Muscle layer of duodenum (tissue), 2 donors: Measurements from ENCODE around the gene SLC35A2.

ENCODE experiments used
- H3K27ac ChIP-seq: one replicate; pipeline ENCODE4 v1.7.0; 2013; ENCODE audit warnings: mild to moderate bottlenecking, low read length
- H3K27me3 ChIP-seq: one replicate; pipeline ENCODE4 v1.7.0; 2013; ENCODE audit warnings: low read depth, mild to moderate bottlenecking, control low read depth, low read length
- H3K36me3 ChIP-seq, 2 donors: one replicate each; pipeline ENCODE4 v1.7.0; 2013; ENCODE audit warnings: low read length in 2 of 2, control low read depth in 1 of 2, mild to moderate bottlenecking in 1 of 2; ENCODE audit not compliant: insufficient read depth in 2 of 2, control insufficient read depth in 1 of 2
- H3K4me1 ChIP-seq, 2 donors: one replicate each; pipeline ENCODE4 v1.7.0; 2013; ENCODE audit warnings: low read length in 2 of 2, mild to moderate bottlenecking in 2 of 2, control low read depth in 1 of 2, moderate library complexity in 1 of 2; ENCODE audit not compliant: insufficient read depth in 2 of 2, control insufficient read depth in 1 of 2
- H3K4me3 ChIP-seq, 2 donors: one replicate each; pipeline ENCODE4 v1.7.0; 2013; ENCODE audit warnings: low read length in 2 of 2, low read depth in 1 of 2, mild to moderate bottlenecking in 1 of 2
- H3K9me3 ChIP-seq, 2 donors: one replicate each; pipeline ENCODE4 v1.7.0; 2013; ENCODE audit warnings: low read length in 2 of 2, control low read depth in 1 of 2, mild to moderate bottlenecking in 1 of 2; ENCODE audit not compliant: control insufficient read depth in 1 of 2
- donor health status: healthy.

Gene SLC35A2

DNA sequence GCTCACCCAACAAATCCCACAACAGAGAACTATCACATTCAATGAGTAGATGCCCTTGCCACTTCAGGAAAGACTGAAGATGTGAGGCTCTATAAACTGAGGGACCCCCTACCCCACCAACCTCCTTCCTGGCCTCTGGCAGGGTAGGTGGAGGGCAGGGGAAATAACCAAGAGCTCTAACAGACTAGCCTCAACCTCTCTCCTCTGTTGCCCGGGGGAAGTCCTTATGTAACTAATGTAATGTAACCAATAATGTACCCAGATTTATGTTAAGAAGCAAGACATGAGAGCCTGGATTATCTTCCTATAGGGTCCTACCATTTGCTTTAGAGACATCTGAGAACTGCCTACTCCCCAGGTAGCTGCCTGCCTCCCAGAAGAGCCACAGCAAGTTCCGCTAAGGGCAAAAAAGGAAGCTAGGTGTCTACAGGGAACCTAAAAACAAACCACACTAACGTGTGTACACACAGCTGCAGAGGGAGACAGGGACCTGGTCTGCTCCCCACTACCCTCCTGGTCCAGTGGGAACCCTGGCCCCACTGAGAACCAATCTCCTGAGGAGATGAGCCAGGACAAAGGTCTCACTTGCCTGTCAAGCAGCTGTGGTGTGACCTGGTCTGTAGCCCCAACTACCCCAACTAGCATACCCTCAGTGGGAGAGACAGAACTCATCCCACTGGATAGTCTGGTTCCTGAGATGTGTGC lies 28.2 kb upstream of the SLC35A2 start:
- no peak overlapping the region for H3K4me3 ChIP-seq
- peak overlapping the region; percentile 39 for H3K27ac ChIP-seq
- no peaks in the 10 kb centered on the region for H3K27me3 ChIP-seq
- peaks cover 2 to 9% of the 10 kb centered on the region in 2 donors for H3K36me3 ChIP-seq
- H3K4me1 ChIP-seq = peaks cover 0 to 26% of the 10 kb centered on the region in 2 donors
- no peaks in the 10 kb centered on the region for H3K9me3 ChIP-seq

DNA sequence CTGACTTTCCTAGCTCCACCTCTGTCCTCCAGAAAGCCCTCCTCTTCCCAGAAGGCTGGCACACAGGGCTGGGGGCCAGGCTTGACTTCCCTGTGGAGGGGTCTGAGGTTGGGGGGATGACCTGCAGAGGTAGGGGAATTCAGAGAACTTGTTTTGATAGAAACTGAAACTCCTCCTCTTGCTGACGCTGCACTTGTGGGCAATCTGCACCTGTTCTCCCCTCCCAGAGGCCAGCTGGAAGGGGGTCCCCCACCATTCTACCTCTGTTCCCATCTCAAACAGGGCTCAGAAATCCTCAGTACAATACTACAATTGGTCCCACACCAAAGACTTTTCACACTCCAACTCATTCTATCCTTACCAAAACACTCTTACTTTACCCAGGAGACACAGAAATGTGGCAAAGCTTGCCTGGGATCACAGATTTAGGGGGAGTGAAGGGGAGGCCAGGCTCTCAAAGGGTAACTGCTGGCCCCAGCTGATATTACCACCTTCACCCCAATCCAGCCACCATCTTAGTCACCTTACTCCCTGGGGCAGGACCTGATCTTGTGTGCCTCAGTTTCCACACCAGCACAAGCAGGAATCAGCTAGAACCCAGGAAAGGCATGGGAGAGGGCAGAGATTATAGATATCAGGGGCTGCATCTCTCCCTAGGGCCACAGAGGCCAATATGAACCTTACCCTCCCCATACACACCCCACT lies 27.4 kb upstream of the SLC35A2 start:
- Histone ChIP-seq H3K4me3 (no peak overlapping the region), H3K27ac (no peak overlapping the region), H3K36me3 (peaks cover 10 to 14% of the 10 kb centered on the region in 2 donors), H3K27me3 (no peaks in the 10 kb centered on the region), H3K9me3 (no peaks in the 10 kb centered on the region), H3K4me1 (peaks cover 0 to 26% of the 10 kb centered on the region in 2 donors)

DNA sequence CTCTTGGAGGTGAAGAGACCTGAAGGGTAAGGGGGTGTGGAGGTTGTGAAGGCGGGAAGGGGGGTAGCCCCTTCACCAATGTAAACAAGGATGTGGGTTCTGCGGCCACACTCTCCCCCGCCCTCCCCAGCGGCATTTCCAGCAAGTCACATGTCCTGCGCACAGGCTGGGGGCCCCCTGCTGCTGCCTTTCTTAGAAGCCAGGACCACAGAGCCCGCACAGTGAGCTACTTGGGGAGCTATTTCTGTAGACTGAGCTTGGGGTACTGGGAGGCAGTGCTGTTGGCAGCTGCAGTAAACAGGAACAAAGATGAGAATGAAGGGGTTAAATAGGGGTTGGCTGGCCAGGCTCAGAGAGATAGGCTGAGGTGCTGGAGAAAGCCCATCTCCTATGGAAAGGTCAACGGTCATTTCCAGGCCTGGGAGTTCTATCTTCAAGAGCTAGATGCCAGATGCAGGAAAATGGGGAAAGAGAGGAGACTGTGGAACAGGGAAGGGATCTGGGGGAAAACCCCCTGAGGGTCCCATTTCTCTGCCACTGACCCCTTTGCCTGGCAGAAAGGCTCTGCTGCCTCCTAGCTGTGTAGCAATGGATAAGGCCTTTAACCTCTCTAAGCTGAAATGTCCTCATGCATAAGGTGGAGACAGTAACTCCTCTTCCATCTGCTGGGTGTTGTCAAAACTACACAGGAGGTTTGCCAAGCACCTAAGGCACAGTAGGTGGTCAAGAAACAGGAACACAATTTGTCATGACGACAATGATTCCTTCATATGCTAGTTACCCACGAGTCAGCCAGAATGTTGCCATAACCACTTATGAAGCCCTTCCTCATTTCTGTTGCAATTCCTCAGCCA lies 25.8 kb upstream of the SLC35A2 start:
- Histone ChIP-seq H3K36me3 (peaks cover 10 to 15% of the 10 kb centered on the region in 2 donors), H3K9me3 (no peaks in the 10 kb centered on the region), H3K4me1 (peaks cover 0 to 26% of the 10 kb centered on the region in 2 donors), H3K27ac (peak overlapping the region; percentile 86), H3K27me3 (no peaks in the 10 kb centered on the region), H3K4me3 (peak overlapping the region in 1 of 2 donors; percentile 2)

DNA sequence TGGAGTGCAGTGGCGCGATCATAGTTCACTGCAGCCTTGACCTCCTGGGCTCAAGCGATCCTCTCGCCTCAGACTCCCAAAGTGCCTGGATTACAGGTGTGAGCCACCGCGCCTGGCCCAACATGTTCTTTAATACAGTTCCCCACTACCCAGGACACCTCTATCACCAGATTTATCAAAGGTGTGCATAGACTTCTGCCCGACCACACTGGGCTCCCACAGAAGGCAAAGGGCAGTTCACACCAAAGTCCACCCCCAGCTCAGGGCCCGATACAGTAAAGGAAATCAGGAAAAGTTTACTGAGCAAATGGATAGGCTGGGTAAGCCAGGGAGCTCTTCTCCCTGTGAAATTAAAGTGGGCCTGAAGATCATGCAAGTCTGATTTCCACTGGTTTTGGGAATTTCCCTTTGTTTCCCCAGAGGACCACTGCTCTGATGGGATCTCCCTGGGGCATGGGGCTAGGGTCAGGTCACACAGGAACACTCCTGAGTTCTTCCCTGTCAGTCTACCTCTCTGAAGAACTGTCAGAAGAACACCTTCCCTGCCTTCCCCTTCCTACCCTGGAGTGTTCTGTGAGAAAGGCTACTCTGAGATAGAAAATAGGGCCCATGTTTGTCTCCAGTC lies 25.1 kb upstream of the SLC35A2 start:
- Histone ChIP-seq H3K4me3 (no peak overlapping the region), H3K27ac (peak overlapping the region; percentile 86), H3K27me3 (no peaks in the 10 kb centered on the region), H3K9me3 (no peaks in the 10 kb centered on the region), H3K4me1 (peaks cover 0 to 26% of the 10 kb centered on the region in 2 donors), H3K36me3 (peaks cover 10 to 15% of the 10 kb centered on the region in 2 donors)

DNA sequence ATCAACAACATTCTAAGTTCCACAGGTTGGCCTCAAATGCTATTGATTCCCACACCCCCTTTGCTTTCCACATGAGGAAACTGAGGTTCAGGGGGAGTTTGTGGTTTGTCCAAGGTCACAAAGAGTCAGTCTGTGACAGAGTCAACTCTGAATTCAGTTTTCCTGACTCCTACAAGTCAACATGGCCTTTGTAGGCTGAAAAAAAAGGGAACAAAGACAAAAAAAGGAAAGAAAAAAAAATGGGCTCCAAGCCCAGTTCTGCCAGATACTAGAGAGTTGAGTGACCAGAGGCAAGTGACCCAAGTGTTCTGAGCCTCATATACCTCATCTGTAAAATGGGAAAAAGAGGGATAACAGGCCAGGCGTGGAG lies 23.8 kb upstream of the SLC35A2 start:
- Histone ChIP-seq H3K4me3 (no peak overlapping the region), H3K27ac (no peak overlapping the region), H3K27me3 (no peaks in the 10 kb centered on the region), H3K4me1 (peaks cover 0 to 18% of the 10 kb centered on the region in 2 donors), H3K36me3 (peaks cover 11 to 16% of the 10 kb centered on the region in 2 donors), H3K9me3 (no peaks in the 10 kb centered on the region)

DNA sequence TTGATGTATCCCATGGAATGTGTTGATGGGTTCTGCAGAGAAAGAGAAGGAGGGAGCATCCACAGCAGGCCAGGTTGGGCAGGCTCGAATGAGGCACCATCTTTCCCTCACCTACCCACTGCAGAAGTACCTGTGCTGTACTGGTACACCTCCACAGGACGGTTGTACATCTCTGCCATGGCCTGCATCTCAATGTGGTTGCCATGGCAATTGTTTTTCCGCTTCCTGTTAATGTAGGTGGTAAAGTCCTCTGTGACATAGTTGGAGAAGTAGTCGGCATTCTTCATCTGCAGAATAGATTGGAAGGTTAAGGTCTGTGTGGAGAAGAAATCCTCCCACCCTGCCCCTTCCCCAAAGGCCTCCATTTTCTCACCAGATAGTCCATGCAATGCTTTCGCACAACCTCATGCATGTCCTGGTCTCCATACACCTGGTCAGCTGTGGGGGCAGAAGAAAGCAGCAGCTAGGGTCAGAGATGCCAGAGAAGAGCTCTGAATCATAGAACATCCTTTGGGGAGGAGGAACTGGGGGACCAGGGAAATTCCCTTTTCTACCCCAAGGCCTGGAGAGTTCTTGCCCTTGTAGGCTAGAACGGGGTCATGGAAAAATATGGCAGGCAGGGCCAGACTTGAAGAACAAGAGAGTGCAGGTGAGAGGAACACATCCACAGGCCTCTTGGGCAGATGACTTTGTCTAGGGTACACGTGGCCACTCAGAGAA lies 23.3 kb upstream of the SLC35A2 start:
- H3K9me3 ChIP-seq = no peaks in the 10 kb centered on the region
- peaks cover 14 to 19% of the 10 kb centered on the region in 2 donors for H3K36me3 ChIP-seq
- H3K4me1 ChIP-seq = peaks cover 0 to 15% of the 10 kb centered on the region in 2 donors

DNA sequence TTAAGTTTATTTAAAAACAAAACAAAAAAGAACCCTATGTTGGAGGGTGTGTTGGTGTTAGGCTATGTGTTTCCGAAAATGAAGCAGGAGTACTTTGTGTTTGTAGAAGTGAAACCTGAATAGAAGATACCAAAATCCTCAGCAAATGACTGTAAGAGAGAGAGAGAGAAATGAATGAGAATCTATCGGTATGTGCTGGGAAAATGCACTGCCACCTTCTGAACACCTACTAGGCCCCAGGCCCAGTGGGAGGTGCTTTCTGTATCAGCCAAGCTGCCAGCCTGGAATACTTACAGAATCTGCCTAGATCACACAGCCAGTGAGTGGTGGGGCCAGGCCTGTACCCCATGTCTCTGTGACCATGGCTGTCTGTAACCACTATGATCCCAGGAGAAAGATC lies 22.3 kb upstream of the SLC35A2 start:
- Histone ChIP-seq H3K36me3 (peaks cover 14 to 19% of the 10 kb centered on the region in 2 donors), H3K4me1 (peaks cover 0 to 10% of the 10 kb centered on the region in 2 donors), H3K27me3 (no peaks in the 10 kb centered on the region), H3K27ac (no peak overlapping the region), H3K4me3 (no peak overlapping the region), H3K9me3 (no peaks in the 10 kb centered on the region)

More for the DNA sequence above, 23.3 kb upstream of the SLC35A2 start:
- no peak overlapping the region for H3K4me3 ChIP-seq
- H3K27ac ChIP-seq = no peak overlapping the region
- no peaks in the 10 kb centered on the region for H3K27me3 ChIP-seq

DNA sequence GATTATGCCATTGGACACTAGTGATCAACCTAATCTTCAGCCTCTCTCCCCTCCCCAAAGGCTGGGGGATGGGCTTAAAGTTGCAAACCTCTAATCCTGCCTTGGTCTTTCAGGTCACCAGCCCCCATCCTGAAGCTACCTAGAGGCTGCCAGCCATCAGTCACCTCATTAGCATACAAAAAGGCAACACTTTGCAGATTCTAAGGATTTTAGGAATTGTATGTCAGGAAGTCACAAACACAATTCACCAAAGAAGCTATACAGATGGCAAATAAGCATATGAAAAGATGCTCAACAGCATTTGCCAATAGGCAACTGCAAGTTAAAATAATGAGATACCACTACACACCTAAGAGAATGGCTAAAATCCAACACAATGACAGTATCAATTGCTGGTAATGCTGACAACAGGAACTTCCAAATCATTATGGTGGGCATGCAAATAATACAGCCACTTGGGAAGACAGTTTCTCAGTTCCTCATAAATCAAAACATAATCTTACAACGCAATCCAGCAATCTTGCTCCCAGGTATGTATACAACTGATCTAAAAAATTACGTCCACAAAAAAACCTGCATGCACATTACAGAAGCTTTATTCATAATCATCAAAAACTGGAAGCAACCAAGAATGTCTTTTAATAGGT lies 16.4 kb upstream of the SLC35A2 start:
- Histone ChIP-seq H3K4me1 (no peaks in the 10 kb centered on the region), H3K36me3 (peaks cover 19 to 28% of the 10 kb centered on the region in 2 donors), H3K9me3 (no peaks in the 10 kb centered on the region), H3K27me3 (no peaks in the 10 kb centered on the region), H3K27ac (no peak overlapping the region), H3K4me3 (no peak overlapping the region)

DNA sequence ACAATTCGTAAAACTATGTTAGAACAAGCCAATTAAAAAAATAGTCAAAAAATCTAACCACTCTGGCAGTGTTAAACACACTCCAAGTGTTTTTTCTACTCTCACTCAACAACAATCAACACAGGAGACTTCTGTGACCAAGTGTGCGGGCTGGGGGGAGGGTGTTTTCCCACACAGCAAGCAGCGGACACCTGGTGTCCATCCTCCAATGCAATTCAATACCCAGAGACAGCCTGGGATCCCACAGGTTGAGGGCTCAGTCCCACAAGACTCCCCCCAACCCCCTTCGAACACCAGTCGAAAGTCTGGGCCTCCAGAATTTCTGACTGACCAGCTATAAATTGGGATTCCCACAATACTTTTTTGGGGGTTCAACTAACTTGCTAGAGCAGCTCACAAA lies 15.7 kb upstream of the SLC35A2 start:
- H3K27me3 ChIP-seq = no peaks in the 10 kb centered on the region
- H3K27ac ChIP-seq = no peak overlapping the region
- H3K4me1 ChIP-seq = no peaks in the 10 kb centered on the region
- no peak overlapping the region for H3K4me3 ChIP-seq
- peaks cover 25 to 28% of the 10 kb centered on the region in 2 donors for H3K36me3 ChIP-seq
- no peaks in the 10 kb centered on the region for H3K9me3 ChIP-seq

DNA sequence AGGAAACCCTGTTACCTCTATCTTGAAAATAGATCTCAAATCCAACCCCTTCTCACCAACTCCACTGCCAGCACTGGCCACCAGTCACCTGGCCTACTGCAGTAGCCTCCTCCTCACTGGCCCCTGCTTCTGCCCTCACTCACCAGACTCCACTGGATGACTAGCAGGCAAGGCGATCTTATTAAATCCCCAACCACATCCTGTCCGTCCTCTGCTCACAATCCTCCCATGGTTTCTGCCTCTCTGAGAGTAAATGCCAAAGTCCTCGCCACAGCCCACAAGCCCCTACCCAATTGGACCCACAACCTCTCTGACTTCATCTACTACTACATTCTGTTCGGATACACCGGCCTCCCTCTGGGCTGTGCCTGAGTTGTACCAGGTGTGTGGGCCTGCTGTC lies 12.8 kb upstream of the SLC35A2 start:
- H3K4me1 ChIP-seq = peaks cover 0 to 5% of the 10 kb centered on the region in 2 donors
- peaks cover 24 to 25% of the 10 kb centered on the region in 2 donors for H3K36me3 ChIP-seq
- no peak overlapping the region for H3K4me3 ChIP-seq
- H3K27ac ChIP-seq = no peak overlapping the region
- H3K9me3 ChIP-seq = no peaks in the 10 kb centered on the region
- no peaks in the 10 kb centered on the region for H3K27me3 ChIP-seq
